Progenitor cell of endocrine pancreas (in vitro differentiated cells): Measurements from ENCODE around the gene DOK5. TPM values are rescaled to one million over a fixed set of nuclear protein-coding genes. Genes with fewer than 3 reads are reported as not detected.

Experiments
- DNase-seq: peaks from one replicate; pipeline ENCODE4 v3.0.0; 2021; ENCODE audit warnings: low spot score; ENCODE audit not compliant: unreplicated experiment
- H3K27ac Mint-ChIP-seq: 2 replicates; pipeline ENCODE4 v1.8.0; 2021; ENCODE audit warnings: mild to moderate bottlenecking, moderate library complexity, mixed read lengths
- H3K27me3 Mint-ChIP-seq: 2 replicates; pipeline ENCODE4 v1.8.0; 2021; ENCODE audit warnings: mixed read lengths
- H3K36me3 Mint-ChIP-seq: 2 replicates; pipeline ENCODE4 v1.8.0; 2022; ENCODE audit warnings: mixed read lengths; ENCODE audit not compliant: insufficient read depth
- H3K4me1 Mint-ChIP-seq: 2 replicates; pipeline ENCODE4 v1.8.0; 2021; ENCODE audit warnings: low read depth, mixed read lengths
- H3K4me3 Mint-ChIP-seq: 2 replicates; pipeline ENCODE4 v1.8.0; 2021; ENCODE audit warnings: low read depth, mild to moderate bottlenecking, moderate library complexity, mixed read lengths
- H3K9me3 Mint-ChIP-seq: 2 replicates; pipeline ENCODE4 v1.8.0; 2021; ENCODE audit warnings: low read depth, mixed read lengths
- CTCF ChIP-seq: fragments of 200-600 bp; sonication (generic); IDR thresholded peaks from one replicate; pipeline ENCODE4 v1.5.0; 2021; ENCODE audit warnings: antibody characterized with exemption, mild to moderate bottlenecking; ENCODE audit not compliant: unreplicated experiment
- long read RNA-seq: library from polyadenylated mRNA; unstranded; transcript quantifications from one replicate; pipeline ENCODE4 v2.0.0, GENCODE V29; 2020
- total RNA-seq: library from RNA; stranded (reverse); gene quantifications from 2 replicates; pipeline ENCODE4 v1.2.1, GENCODE V29; 2021

DOK5 gene
- total RNA-seq, result 0.24 and 0.33 TPM in 2 replicates
- long read RNA-seq, partial matches to known transcripts, result 1 of 1 reads
- long read RNA-seq, other reads (novel, unspliced or antisense), result 0 of 1 reads

GRCh38 chr20:54475334-54476168 is at the start of gene DOK5:
TSS of gene DOK5 (plus strand) at chr20:54475593. CDS start at chr20:54475947, 354 bp downstream.
- peaks cover 65% of the 10 kb centered on the region for H3K27me3 Mint-ChIP-seq
- H3K9me3 Mint-ChIP-seq, result no peaks in the 10 kb centered on the region
- peak; percentile 16 for DNase-seq
- TF ChIP-seq CTCF, result no peak
- H3K27ac Mint-ChIP-seq, result peak within 1 kb of the TSS; percentile 12
- peaks cover 9% of the 10 kb centered on the region for H3K4me1 Mint-ChIP-seq
- H3K36me3 Mint-ChIP-seq, result no peaks in the 10 kb centered on the region
- H3K4me3 Mint-ChIP-seq, result peak within 1 kb of the TSS; percentile 80

GRCh38 chr20:54429364-54429763 is 46.0 kb upstream of the DOK5 start:
- Mint-ChIP-seq H3K27me3 (no peaks in the 10 kb centered on the region), H3K27ac (no peak overlapping the region), H3K4me1 (no peaks in the 10 kb centered on the region), H3K9me3 (peaks cover 10% of the 10 kb centered on the region), H3K36me3 (no peaks in the 10 kb centered on the region), H3K4me3 (no peak overlapping the region)
- no peak for TF ChIP-seq CTCF
- no peak for DNase-seq

GRCh38 chr20:54431156-54431944 is 44.0 kb upstream of the DOK5 start:
- Mint-ChIP-seq H3K4me3 (no peak overlapping the region), H3K27ac (no peak overlapping the region), H3K27me3 (no peaks in the 10 kb centered on the region), H3K36me3 (no peaks in the 10 kb centered on the region), H3K4me1 (no peaks in the 10 kb centered on the region), H3K9me3 (no peaks in the 10 kb centered on the region)
- no peak for TF ChIP-seq CTCF
- DNase-seq, result no peak

GRCh38 chr20:54432966-54433365 is 42.4 kb upstream of the DOK5 start:
- TF ChIP-seq CTCF, result no peak
- no peaks in the 10 kb centered on the region for H3K36me3 Mint-ChIP-seq
- no peak overlapping the region for H3K4me3 Mint-ChIP-seq
- DNase-seq, result no peak
- H3K27ac Mint-ChIP-seq, result no peak overlapping the region
- H3K27me3 Mint-ChIP-seq, result no peaks in the 10 kb centered on the region
- H3K4me1 Mint-ChIP-seq, result no peaks in the 10 kb centered on the region
- no peaks in the 10 kb centered on the region for H3K9me3 Mint-ChIP-seq

GRCh38 chr20:54433636-54434035 is 41.8 kb upstream of the DOK5 start:
- no peak for DNase-seq
- H3K4me1 Mint-ChIP-seq, result no peaks in the 10 kb centered on the region
- H3K27me3 Mint-ChIP-seq, result no peaks in the 10 kb centered on the region
- no peak overlapping the region for H3K4me3 Mint-ChIP-seq
- H3K9me3 Mint-ChIP-seq, result no peaks in the 10 kb centered on the region
- H3K27ac Mint-ChIP-seq, result no peak overlapping the region
- H3K36me3 Mint-ChIP-seq, result no peaks in the 10 kb centered on the region
- TF ChIP-seq CTCF, result no peak
